Measurements from ENCODE around the gene C20orf96.

C20orf96 gene

DNA sequence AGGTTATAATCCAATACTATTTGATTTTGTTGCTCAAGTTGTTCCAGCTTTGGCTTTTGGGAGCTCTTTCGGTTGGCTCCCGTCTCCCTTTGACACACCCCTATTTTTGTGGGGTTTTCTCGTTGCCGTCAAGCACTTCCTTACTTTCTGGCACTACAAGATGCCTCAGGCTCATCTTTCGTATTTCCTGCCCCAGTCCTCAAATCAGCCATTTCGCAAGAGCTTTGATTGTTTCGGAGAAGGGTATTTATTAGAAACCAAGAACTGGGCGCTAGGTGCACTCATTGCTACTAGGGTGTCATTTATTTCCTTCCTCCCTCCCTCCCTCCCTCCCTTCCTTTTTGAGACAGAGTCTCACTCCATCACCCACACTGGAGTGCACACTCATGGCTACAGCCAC lies 21.5 kb upstream of the C20orf96 start:
- DNase-seq (ENCODE audit: low spot score), result no peak

DNA sequence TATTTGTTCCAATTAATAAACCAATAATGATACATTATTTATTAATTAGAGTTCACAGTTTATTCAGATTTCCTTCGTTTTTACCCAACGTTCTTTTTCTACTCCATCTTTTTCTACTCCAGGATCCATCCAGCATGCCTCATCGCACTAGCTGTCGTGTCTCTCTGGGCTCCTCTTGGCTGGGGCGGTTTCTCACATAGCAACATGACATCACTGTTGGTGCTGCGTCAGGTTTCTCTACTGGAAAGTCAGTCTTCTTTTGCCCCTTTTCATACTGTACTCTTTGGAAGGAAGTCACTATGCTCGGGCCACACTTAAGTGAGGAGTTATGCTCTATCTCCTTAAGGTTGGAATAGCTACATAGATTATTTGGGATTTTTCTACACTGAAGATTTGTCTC lies 21.1 kb upstream of the C20orf96 start:
- no peak for DNase-seq (ENCODE audit: low spot score)

DNA sequence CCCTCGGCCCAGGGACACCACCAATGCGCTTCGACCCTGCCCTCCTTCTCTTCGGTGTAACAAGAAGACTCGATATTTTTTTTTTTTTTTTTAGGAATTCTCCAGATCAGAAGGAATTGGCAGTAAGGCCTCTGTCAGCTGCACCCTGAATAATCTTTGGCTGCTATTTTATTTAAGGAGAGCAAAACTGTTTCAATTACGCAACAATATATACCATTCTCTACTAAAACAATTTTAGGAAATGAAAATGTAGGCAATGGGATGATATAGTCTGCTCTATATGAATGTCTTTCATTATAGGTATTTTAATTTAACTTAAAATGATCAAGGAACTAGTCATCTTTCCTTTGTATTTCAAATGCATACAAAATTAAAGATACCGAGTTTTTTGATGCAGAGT lies 20.1 kb upstream of the C20orf96 start:
- DNase-seq (ENCODE audit: low spot score), result no peak

DNA sequence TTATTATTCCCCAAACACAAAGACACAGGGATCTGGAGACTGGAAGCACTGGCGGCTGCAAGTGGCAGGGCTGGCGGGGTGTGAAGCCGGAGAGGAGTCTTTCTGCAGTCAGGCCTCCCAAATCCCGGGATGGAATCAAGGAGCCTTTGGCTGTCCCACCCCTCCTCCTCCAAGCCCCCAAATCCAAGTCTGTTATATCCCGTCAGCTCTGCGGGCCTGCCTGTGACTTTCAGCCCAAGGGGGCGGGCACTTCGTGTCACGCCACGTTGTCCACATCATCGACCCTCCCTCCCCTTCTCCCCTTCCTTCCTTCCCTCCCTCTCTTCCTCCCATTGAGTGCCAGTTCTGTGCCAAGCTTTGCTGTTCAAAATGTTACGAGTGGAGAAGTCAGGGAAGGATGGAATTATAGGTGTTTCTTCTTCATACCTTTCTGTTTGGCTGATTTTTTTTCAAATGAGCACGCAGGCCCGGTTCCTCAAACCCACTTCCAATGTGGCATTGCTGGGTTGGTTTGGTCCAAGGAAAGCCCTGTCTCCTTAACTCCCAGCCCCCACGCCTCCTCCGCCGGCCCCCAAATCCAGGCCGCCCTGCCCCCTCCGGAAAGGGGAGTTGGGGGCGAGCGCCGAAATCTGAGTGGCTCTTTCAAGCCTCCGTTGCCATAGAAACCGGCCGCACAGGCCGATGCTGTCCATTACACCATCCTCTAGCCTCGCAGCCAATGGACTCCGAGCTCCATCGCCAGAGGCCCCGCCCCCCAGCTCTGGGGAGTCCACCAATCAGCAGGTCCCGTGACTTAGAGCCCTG lies 19.5 kb upstream of the C20orf96 start:
- peak; percentile 73 for DNase-seq (ENCODE audit: low spot score)

DNA sequence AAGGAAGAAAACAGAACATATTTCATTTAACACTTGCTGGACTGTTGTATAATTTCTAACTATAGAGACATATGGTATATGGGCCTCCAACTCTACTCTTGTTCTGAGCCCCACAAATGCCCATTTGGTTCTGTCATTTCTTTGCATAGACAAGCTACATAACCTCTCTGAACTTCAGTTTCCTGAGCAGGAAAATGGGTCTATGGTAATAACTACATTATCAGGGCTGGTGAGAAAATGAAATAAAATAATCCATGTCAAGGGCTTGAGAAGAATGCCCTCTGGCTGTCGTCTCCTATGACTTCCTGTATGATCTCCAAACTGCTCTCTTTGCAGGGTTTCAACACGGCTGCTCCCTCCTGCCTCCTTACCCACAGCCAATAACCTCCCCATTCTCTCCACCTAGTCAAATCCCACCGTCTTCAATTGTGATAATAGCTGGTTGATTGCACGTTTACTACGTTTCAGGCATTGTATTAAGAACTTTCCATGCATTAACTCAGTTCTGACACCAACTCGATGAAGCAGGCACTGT lies 18.8 kb upstream of the C20orf96 start:
- no peak for DNase-seq (ENCODE audit: low spot score)

DNA sequence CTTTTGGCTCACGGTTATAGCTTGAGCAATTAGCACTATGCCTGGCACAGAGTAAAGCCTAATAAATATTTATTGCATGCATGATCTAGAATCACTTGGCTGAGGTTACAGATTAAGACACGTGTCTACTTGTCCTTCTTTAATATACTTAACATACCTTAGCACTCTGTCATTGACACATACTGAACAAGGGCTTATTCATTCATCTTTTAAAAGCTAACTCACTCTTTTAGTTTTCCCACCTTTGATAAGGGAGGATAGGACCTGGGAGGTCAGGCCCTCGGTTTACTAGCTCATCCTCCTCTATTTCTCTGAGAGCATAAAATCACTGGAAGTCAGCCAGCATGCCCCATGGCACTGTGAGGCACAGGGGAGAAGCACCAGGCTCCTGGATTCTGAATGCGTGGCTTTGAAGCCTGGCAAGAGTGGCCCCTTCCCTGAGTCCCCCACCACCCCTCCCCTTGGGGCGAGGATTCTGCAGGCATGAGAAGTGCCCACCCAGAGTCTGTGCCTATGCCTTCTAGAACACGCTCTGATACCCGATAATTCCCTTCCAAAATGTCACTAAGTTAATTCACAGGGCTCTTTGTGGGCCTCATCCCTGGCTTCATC lies 18.0 kb upstream of the C20orf96 start:
- DNase-seq (ENCODE audit: low spot score), result no peak

DNA sequence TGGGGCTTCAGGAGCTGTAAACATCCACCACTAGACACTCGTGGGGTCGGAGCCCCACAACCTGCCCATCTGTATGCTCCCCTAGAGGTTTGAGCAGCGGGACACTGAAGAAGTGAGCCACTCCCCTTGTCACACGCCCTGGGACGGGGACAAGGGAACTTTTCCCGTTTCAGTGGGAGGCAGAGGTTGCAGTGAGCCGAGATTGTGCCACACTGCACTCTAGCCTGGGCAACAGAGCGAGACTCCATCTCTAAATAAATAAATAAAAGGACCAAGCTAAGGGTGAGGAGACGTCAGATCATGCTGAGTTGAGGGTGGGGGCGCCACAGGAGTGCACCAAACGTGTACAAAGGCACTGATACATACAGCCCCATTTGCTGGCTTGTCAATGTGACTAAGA lies 15.2 kb upstream of the C20orf96 start:
- no peak for DNase-seq (ENCODE audit: low spot score)

DNA sequence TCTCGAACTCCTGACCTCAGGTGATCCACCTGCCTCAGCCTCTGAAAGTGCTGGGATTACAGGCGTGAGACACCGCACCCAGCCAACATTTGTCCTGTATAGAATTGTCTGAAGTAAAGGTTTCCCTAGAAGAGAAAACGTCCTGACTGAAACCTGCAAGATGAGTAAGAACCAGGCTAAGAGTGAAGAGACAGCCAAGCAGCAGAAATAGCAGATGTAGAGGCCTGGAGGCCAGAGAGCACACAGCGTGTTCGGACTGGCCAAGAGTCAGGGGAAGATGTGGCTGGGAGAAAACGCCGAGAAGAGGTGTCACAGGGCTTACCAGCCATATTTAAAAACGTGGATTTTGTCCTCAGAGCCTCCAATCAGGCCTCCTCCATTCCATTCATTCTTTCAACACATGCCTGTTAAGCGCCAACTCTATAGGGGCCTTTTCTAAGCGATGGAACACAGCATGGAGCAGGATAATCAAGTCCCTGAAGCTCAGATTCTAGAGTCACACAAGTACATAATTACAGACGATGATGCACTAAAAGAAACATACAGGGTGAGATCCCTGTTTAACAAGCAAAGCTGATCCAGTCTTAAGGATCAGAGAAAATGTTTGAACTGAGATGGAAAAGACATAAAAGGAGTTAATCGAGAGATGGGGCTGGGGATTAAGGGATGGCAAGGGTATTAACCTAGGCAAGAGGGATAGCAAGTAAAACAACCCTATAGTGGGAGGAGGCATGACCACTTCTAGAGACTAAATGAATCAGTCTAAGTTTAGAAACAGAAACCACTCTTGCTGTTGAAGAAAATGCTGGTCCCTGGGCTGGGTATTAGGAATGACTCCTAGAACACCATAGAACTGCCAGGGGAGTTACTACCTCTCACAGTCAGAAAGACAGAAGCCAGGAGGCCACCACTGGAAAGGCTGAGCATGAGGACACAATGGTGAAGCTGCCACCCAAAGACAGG lies 11.6 kb upstream of the C20orf96 start:
- no peak for DNase-seq (ENCODE audit: low spot score)

DNA sequence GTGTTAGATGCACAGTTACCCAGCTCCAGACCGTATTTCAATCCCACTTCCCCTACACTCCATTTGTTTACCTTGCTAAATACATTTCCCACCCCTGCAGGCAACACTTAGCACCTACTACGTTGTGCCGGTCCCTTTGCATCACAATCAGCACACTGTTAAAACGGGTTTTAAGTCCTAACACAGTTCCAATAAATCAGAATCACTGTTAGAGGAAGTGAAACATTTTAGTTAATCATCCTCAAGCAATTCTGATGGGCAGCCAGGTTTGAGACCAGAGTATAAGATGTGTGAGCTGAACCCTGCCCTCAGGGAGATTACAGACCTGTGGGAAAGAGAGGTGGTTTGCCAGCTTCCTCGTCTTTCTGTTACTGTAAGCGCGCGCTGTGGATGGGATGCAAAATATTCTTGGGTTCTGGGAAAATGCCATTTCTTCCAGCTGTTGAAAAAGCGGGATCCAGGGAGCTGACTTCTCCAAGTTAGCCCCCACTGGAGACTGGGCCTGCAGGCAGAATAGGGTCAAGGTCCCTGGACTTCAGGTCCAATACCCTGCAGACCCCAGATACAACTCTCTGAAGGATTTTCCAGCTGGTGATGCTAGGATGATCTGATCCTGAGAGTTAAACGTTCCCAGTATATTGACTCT lies 9.9 kb upstream of the C20orf96 start:
- DNase-seq (ENCODE audit: low spot score), result no peak

DNA sequence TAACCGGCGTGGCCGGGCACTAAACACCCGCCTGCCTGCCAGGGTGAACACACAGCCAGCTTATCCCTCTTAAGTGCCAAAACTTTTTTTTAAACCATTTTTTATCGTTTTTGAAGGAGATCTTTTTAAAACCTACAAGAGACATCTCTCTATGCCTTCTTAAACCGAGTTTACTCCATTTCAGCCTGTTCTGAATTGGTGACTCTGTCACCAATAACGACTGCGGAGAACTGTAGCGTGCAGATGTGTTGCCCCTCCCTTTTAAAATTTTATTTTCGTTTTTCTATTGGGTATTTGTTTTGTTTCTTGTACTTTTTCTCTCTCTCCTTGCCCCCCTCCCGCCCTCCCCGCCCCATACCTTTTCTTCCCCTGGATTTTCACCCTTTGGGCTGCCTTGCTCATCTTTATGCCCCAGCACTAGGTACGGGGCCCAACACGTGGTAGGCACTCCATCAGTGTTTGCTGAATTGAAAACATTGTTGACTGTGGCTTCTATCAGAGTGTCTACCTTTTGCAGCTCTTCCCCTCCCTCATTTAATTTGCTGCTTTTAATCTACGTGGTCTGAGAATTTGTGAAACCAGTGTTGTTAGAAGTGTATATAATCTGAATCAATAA lies 8.3 kb upstream of the C20orf96 start:
- peak; percentile 10 for DNase-seq (ENCODE audit: low spot score)

DNA sequence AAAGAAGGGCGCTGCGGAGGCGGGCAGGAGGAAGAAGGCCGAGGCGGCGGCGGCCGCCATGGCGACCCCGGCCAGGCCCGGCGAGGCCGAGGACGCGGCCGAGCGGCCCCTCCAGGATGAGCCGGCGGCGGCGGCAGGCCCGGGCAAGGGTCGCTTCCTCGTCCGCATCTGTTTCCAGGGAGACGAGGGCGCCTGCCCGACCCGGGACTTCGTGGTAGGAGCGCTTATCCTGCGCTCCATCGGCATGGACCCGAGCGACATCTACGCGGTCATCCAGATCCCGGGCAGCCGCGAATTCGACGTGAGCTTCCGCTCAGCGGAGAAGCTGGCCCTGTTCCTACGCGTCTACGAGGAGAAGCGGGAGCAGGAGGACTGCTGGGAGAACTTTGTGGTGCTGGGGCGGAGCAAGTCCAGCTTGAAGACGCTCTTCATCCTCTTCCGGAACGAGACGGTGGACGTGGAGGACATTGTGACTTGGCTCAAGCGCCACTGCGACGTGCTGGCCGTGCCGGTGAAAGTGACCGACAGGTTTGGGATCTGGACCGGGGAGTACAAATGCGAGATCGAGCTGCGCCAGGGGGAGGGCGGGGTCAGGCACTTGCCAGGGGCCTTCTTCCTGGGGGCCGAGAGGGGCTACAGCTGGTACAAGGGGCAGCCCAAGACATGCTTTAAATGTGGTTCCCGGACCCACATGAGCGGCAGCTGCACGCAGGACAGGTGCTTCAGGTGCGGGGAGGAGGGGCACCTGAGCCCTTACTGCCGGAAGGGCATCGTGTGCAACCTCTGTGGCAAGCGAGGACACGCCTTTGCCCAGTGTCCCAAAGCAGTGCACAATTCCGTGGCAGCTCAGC lies 7.6 kb upstream of the C20orf96 start:
- peak; percentile 32 for DNase-seq (ENCODE audit: low spot score)

DNA sequence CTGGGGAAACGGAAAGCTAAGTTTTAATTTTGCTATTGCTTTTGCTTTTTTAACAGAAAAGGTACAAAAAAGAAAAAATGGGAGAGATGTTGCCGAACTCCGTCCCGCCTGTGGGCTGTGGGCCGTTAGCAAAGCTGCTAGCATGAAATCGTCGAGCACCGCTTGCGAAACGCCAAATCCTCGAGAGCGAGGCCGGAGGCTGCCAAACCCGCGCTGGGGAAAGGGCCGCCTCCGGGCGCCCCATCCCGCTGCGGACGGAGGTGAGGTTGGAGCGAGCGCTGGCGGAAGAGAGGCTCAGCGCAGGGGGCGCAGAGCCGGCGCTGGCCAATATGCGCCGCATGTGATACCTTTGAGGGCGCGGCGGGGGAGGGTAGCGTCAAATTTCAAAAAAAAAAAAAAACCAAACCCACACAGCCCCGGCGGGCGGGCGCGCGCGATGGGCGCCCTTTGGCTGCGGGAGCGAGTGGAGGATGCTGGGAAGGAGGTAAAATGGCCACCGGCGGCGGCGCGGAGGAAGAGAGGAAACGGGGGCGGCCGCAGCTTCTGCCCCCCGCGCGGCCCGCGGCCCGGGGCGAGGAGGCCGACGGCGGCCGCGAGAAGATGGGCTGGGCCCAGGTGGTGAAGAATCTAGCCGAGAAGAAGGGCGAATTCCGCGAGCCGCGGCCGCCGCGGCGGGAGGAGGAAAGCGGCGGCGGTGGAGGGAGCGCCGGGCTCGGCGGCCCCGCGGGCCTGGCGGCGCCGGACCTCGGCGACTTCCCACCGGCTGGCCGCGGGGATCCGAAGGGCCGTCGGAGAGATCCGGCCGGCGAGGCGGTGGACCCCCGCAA lies 6.8 kb upstream of the C20orf96 start, which contains the start of gene ZCCHC3:
ZCCHC3 (plus strand) TSS at position 473 of the 827 bp plus-strand sequence; CDS start at position 490, 17 bp downstream.
- peak; percentile 79 for DNase-seq (ENCODE audit: low spot score)

DNA sequence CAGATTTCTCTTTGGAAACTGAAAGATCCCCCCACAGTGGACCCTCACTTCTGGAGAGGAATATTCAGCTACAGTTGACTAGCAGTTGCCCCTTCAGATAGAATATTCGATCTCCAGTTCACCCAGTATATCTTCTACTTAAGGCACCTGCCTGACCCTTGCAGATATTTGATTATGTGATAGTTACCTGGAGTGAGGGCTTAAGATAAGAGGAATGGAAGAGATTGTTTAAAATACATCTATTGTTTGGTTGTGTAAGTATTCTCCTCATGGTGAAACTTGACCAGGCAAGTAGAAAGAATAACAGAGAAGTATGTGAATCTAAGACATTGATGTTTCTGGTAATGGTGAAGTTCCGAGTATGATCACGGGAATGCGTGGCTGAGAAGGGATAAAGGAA lies 5.3 kb upstream of the C20orf96 start:
- DNase-seq (ENCODE audit: low spot score), result no peak

DNA sequence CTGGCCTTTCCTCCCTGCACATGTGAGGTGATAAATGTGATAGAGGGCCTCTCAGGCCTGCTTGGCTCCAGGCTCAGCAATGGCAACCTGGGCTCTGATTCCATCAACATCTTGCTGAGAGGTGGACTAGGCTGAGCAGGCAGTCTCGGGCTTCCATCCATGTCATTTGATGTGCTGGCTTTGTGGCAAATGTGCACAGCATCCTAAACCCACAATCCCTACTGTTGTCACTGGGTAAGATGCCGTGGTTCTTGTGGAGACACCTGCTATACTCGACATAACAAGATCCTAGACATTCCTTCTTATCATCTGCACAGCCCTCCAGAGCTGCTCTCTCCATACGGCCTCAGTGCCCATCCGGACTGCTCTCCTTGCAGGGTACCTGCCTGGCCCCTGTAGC lies 4.1 kb upstream of the C20orf96 start:
- DNase-seq (ENCODE audit: low spot score), result no peak

DNA sequence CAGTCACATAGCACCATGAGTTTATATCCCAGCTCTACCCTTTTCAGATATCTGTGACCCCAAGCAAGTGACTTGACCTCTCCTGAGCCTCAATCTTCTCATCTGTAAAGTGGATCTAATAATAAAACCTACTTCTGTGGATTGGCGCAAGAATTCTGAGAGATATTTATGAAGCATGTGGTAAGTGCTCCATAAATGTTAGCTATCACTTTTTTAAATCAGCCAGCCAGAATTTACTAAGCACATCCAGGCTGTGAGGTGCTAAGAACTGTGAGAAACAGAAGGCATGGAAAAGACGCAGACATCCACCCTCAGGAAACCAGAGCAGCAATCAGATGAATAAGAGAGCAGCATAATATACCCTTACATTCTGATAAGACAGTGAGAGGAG lies 862 bp downstream of the C20orf96 start:
- no peak for DNase-seq (ENCODE audit: low spot score)

DNA sequence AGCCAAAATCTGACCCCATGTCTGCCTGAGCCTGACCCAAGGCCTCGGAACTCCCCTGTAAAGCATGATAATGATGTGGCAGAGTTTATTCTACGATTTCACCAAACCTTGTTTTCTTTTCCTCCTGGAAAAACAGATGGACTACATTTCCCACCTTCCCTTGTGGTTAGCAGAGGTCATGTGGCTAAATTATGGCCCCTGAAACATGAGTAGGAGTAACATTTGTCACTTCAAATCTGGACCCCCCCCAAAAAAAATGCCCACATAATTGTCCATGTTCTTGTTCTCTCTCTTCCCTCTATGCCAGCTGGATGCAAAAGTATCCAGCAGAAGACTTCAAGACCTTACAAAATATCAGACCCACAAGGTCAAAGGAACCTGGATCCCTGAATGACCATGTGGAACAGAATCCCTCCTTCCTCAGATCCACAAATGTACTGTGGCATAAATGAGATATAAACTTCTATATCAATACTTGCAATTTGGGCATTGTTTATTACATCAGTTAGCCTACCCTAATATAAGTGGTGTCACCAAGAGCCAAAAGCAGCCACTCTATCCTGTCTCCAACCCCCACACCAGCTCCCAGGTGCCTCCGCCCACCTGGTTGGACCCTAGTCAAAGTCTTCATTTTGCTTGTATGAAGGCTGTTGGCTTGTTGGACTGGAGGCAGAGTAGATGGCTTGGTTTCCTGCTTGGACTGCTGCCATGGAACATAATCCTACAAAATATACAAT lies 1.4 kb downstream of the C20orf96 start:
- no peak for DNase-seq (ENCODE audit: low spot score)

DNA sequence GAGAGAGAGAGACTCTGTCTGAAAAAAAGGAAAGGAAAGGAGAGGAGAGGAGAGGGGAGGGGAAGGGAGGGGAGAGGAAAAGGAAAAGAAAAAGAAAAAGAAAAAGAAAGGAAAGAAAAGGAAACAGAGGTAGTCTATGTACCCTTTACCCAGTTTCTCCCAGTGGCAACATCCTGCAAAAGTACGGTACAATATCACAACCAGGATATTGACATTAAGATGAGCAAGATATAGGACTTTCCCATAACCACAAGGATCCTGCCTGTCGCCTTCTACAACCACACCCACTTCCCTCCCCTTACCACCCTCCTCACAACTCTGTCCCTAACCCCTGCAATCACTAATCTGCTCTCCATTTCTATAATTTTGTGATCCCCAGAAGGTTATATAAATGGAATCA lies 4.0 kb downstream of the C20orf96 start:
- no peak for DNase-seq (ENCODE audit: low spot score)

DNA sequence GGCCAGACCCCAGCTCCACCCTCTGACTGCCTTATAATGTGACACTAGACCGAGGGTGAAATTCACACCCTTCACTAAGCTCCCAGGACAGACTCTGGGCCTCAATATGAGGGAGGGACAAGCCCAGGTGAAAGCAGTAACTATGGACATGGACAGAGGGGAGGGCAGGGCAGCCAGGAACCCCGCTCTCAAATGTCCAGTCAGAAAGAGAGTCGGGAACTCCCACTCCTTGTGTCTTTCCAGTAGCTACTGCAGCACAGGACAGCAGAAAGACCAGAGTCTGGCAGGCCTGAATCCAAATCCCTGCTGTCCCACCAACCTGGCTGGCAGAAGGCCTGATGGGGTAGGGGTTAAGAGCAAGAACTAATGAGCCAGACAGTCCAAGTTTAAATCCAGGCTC lies 6.4 kb downstream of the C20orf96 start:
- DNase-seq (ENCODE audit: low spot score), result no peak
